HepG2 (cell line): ENCODE data around the gene PDGFRA. TPM values are rescaled to one million over a fixed set of nuclear protein-coding genes. Genes with fewer than 3 reads are reported as not detected.

Experiments
- ATAC-seq: fragments of 200-7000 bp; cut with Tn5 transposase; 3 replicates; pipeline ENCODE4 v1.9.1; 2020; ENCODE audit warnings: mild to moderate bottlenecking, moderate library complexity
- BruUV-seq: library from RNA; stranded (reverse); fragments of 400-500 nt; replicated peaks from 2 replicates; lab custom pipeline; 2021; lab: Mats Ljungman, UMichigan
- CTCF ChIA-PET: fragments of 300-600 bp; formaldehyde crosslinking; extraction: SDS; loops from one replicate; lab custom pipeline; 2021; ENCODE audit warnings: low total read pairs, inconsistent platforms, low intra/inter-chr PET ratio; lab: Yijun Ruan, JAX
- POLR2A ChIA-PET: fragments of 350-600 bp; sonication (Branson Sonifier 250); formaldehyde crosslinking; loops from one replicate; lab custom pipeline; 2020; ENCODE audit warnings: antibody characterized with exemption, inconsistent platforms; lab: Yijun Ruan, JAX
- DNase-seq: peaks from one replicate; pipeline ENCODE4 v3.0.0-alpha.2; 2015; ENCODE audit warnings: low spot score
- FAIRE-seq: peaks from 3 replicates; lab custom pipeline; 2011; peaks lifted over from hg19 to GRCh38; lab: Jason Lieb, UNC
- H2AFZ ChIP-seq: one replicate; pipeline ENCODE4 v1.6.1; 2011; ENCODE audit warnings: low read length, inconsistent platforms
- H3K27ac ChIP-seq: fragments of 300-600 bp; 3 replicates; pipeline ENCODE4 v1.8.0; 2011; ENCODE audit warnings: mixed run types, mild to moderate bottlenecking, mixed read lengths, low read length, inconsistent platforms; ENCODE audit not compliant: insufficient read depth; ENCODE audit errors: extremely low read length
- H3K27me3 ChIP-seq, 2 experiments: fragments of 200-600 bp in 1 of 2; 2 replicates in 1 of 2; 3 replicates in 1 of 2; pipeline versions ENCODE4 v1.6.0 to v1.8.0; 2011; ENCODE audit warnings: low read length in 2 of 2, mild to moderate bottlenecking in 2 of 2, moderate library complexity in 2 of 2, inconsistent platforms in 1 of 2; ENCODE audit not compliant: insufficient read depth in 2 of 2, control insufficient read depth in 1 of 2
- H3K36me3 ChIP-seq, 2 experiments: fragments of 200-600 bp in 1 of 2; replicated peaks in 1 of 2; 2 replicates in 1 of 2; 3 replicates in 1 of 2; pipeline versions ENCODE4 v1.5.1 to v1.8.0; 2011; ENCODE audit warnings: low read length in 2 of 2, inconsistent platforms in 1 of 2; ENCODE audit not compliant: insufficient read depth in 2 of 2, control insufficient read depth in 1 of 2
- H3K4me1 ChIP-seq: 2 replicates; pipeline ENCODE4 v1.5.1; 2012; ENCODE audit warnings: low read length, inconsistent platforms; ENCODE audit not compliant: insufficient read depth
- H3K4me2 ChIP-seq: 2 replicates; pipeline ENCODE4 v1.6.0; 2011; ENCODE audit warnings: low read depth, low read length, inconsistent platforms
- H3K4me3 ChIP-seq, 3 experiments: fragments of 200-600 bp in 1 of 3; sonication (generic), shearing (Covaris generic) in 1 of 3; replicated peaks in 1 of 3; 2 replicates each; pipeline ENCODE4 v1.5.1; 2011 to 2016; ENCODE audit warnings: low read length in 3 of 3, inconsistent platforms in 2 of 3, low read depth in 2 of 3, mild to moderate bottlenecking in 2 of 3, control low read depth in 1 of 3, mixed read lengths in 1 of 3; ENCODE audit not compliant: insufficient read depth in 1 of 3
- H3K79me2 ChIP-seq: one replicate; pipeline ENCODE4 v1.6.1; 2011; ENCODE audit warnings: low read length, inconsistent platforms; ENCODE audit not compliant: insufficient read depth
- H3K9ac ChIP-seq: 2 replicates; pipeline ENCODE4 v1.6.0; 2011; ENCODE audit warnings: mild to moderate bottlenecking, low read depth, low read length, inconsistent platforms; ENCODE audit not compliant: insufficient read depth
- H3K9me3 ChIP-seq: 2 replicates; pipeline ENCODE4 v1.5.1; 2012; ENCODE audit warnings: mild to moderate bottlenecking, low read length
- H4K20me1 ChIP-seq: 2 replicates; pipeline ENCODE4 v1.6.0; 2011; ENCODE audit warnings: inconsistent platforms, mild to moderate bottlenecking, low read length, moderate library complexity; ENCODE audit not compliant: insufficient read depth
- HOXA7 ChIP-seq: sonication (generic); formaldehyde crosslinking; IDR thresholded peaks from 2 replicates; pipeline ENCODE4 v1.8.1; 2022; ENCODE audit warnings: mild to moderate bottlenecking, missing genetic modification reagents, moderate library complexity
- MED8 ChIP-seq: sonication (generic); formaldehyde crosslinking; IDR thresholded peaks from 2 replicates; pipeline ENCODE4 v1.8.1; 2023; ENCODE audit warnings: mild to moderate bottlenecking, missing genetic modification reagents; ENCODE audit not compliant: insufficient replicate concordance
- NFE2L1 ChIP-seq: sonication (generic); formaldehyde crosslinking; IDR thresholded peaks from 2 replicates; pipeline ENCODE4 v1.4.0; 2020; ENCODE audit warnings: missing genetic modification reagents, mild to moderate bottlenecking, borderline replicate concordance
- PRDM4 ChIP-seq: sonication (generic); formaldehyde crosslinking; IDR thresholded peaks from 2 replicates; pipeline ENCODE4 v1.9.0; 2021; ENCODE audit warnings: missing genetic modification reagents, borderline replicate concordance
- THYN1 ChIP-seq: sonication (generic); formaldehyde crosslinking; IDR thresholded peaks from 2 replicates; pipeline ENCODE4 v1.8.1; 2023; ENCODE audit warnings: low read depth, mild to moderate bottlenecking, moderate library complexity, missing genetic modification reagents, borderline replicate concordance
- TRAFD1 ChIP-seq: sonication (generic); formaldehyde crosslinking; IDR thresholded peaks from 2 replicates; pipeline ENCODE4 v1.5.1; 2020; ENCODE audit warnings: missing genetic modification reagents, mild to moderate bottlenecking, borderline replicate concordance
- ZBTB3 ChIP-seq: sonication (generic); formaldehyde crosslinking; IDR thresholded peaks from 2 replicates; pipeline ENCODE4 v1.4.0; 2020; ENCODE audit warnings: low read depth, mild to moderate bottlenecking, moderate library complexity, missing genetic modification reagents, borderline replicate concordance
- ZNF432 ChIP-seq: sonication (generic); formaldehyde crosslinking; IDR thresholded peaks from 2 replicates; pipeline ENCODE4 v1.5.0; 2020; ENCODE audit warnings: missing genetic modification reagents, mild to moderate bottlenecking, borderline replicate concordance
- WGBS: methylation state at CpG from one replicate; pipeline ENCODE4 v1.1.6; 2017; ENCODE audit warnings: low lambda C conversion rate; 5-methylcytosine and 5-hydroxymethylcytosine counted together
- in situ Hi-C: cut with HindIII; loops from 2 replicates; pipeline ENCODE4 v1.10.0; 2017; ENCODE audit warnings: low pct_unique_long_range_greater_than_20kb; ENCODE audit not compliant: extremely low pct_ligation_motif_present
- intact Hi-C: fragments of 100-400 bp; cut with micrococcal nuclease; formaldehyde crosslinking; loops from one replicate; pipeline ENCODE4 v1.10.0; 2022; ENCODE audit not compliant: unreplicated experiment
- polyA plus RNA-seq, 8 experiments: library from polyadenylated mRNA; depleted of rRNA in 3 of 8; stranded (reverse) in 7 of 8; unstranded in 1 of 8; fragments of >200 nt; fragmentation: Illumina TruSeq in 4 of 8; extraction: Trizol in 4 of 8; gene quantifications; 2 replicates each; pipeline versions ENCODE4 v1.2.1 to v1.2.3, GENCODE V29; 2011 to 2016; ENCODE audit warnings: low read depth in 4 of 8, missing spikeins in 1 of 8, mixed read lengths in 1 of 8; ENCODE audit not compliant: insufficient read depth in 1 of 8
- total RNA-seq, 5 experiments: library from RNA; depleted of rRNA; stranded (reverse); fragments of >200 nt; fragmentation: Illumina TruSeq; extraction: Trizol; gene quantifications; 2 replicates each; pipeline ENCODE4 v1.2.3, GENCODE V29; 2016; ENCODE audit warnings: low read depth in 1 of 5

Gene PDGFRA
- total and polyA plus RNA-seq, 2 of the 13 experiments (the other 11 are each of a cell fraction or from before 2014, with no cell fraction given) = 0.04 TPM; not detected in 1

- Histone ChIP-seq H3K36me3 (no peaks in the 10 kb centered on the region), H4K20me1 (no peaks in the 10 kb centered on the region), H3K4me1 (peaks cover 22% of the 10 kb centered on the region), H3K9me3 (no peaks in the 10 kb centered on the region)
- WGBS = 56% methylated on average over 30 of the region's 47 CpGs
- FAIRE-seq = no peak
- intact Hi-C loops = no loop called here
- TF ChIP-seq NFE2L1 (CRISPR knock-in tag) (no peak), PRDM4 (no peak), THYN1 (CRISPR knock-in tag) (no peak), ZNF432 (no peak), ZBTB3 (CRISPR knock-in tag) (no peak), TRAFD1 (CRISPR knock-in tag) (no peak), MED8 (CRISPR knock-in tag) (no peak), HOXA7 (CRISPR knock-in tag) (no peak)
- TF ChIP-seq, all 625 proteins: peak for 0
- Histone ChIP-seq H3K27me3 (peaks cover 14 to 75% of the 10 kb centered on the region in 2 experiments), H3K27ac (no peak overlapping the region), H3K79me2 (no peaks in the 10 kb centered on the region), H3K4me3 (peak overlapping the region in 1 of 3 experiments; percentile 32; a peak in 1 of 6 replicates), H3K9ac (no peak overlapping the region), H3K4me2 (peak overlapping the region; percentile 68; the same call in 1 of the 2 replicates), H2AFZ (no peak overlapping the region)
- CTCF ChIA-PET = no interaction called here
- no peak for ATAC-seq
- in situ Hi-C loops = loop anchor here (5.0 to 25.0 kb wide), 6 partner anchors 322 to 1212 kb away; no protein-coding TSS in a partner anchor
- POLR2A ChIA-PET = no interaction called here
- BruUV-seq = no TSS peak
- no peak for DNase-seq
Observed at GRCh38 chr4:54226404-54227255, 2.5 kb upstream of the PDGFRA start.
